GM21390 (cell line): ENCODE results near the gene TYR.
"Not testable (repeated sequence)": the region's sequence is repeated elsewhere in the genome, so short reads cannot be mapped to it uniquely, and the experiment has no call there.

Experiments used
- ATAC-seq: cut with Tn5 transposase; IDR thresholded peaks from one replicate; pipeline ENCODE4 v1.9.1; 2021; ENCODE audit not compliant: unreplicated experiment

TYR gene

GRCh38 chr11:89267660-89268302 lies 90.1 kb downstream of the TYR start:
- ATAC-seq: no peak

- not testable (repeated sequence) for ATAC-seq
These were observed 94.9 kb downstream of the TYR start for GRCh38 chr11:89272540-89273088.

GRCh38 chr11:89273220-89273619 lies 95.5 kb downstream of the TYR start:
- not testable (repeated sequence) for ATAC-seq

- ATAC-seq: no peak
These were observed 98.3 kb downstream of the TYR start for GRCh38 chr11:89275966-89276365.

- ATAC-seq: no peak
These were observed 101.5 kb downstream of the TYR start for GRCh38 chr11:89279176-89279575.

- ATAC-seq: not testable (repeated sequence)
These were observed 103.5 kb downstream of the TYR start for GRCh38 chr11:89281032-89281677.

GRCh38 chr11:89286601-89287000 lies 108.9 kb downstream of the TYR start:
- ATAC-seq: not testable (repeated sequence)

- not testable (repeated sequence) for ATAC-seq
These were observed 110.3 kb downstream of the TYR start for GRCh38 chr11:89288004-89288403.

GRCh38 chr11:89293965-89294679 lies 116.4 kb downstream of the TYR start:
- ATAC-seq: no peak

GRCh38 chr11:89295023-89295422 lies 117.3 kb downstream of the TYR start:
- ATAC-seq: not testable (repeated sequence)

- ATAC-seq: not testable (repeated sequence)
These were observed 125.4 kb downstream of the TYR start for GRCh38 chr11:89303029-89303428.

GRCh38 chr11:89308272-89308671 lies 130.6 kb downstream of the TYR start:
- not testable (repeated sequence) for ATAC-seq

- not testable (repeated sequence) for ATAC-seq
These were observed 131.8 kb downstream of the TYR start for GRCh38 chr11:89309321-89309985.

- not testable (repeated sequence) for ATAC-seq
These were observed 132.9 kb downstream of the TYR start for GRCh38 chr11:89310607-89311006.

- no peak for ATAC-seq
These were observed 143.7 kb downstream of the TYR start for GRCh38 chr11:89321401-89321800.

- ATAC-seq: no peak
These were observed 150.2 kb downstream of the TYR start for GRCh38 chr11:89327885-89328284.

GRCh38 chr11:89331940-89332339 lies 154.3 kb downstream of the TYR start:
- not testable (repeated sequence) for ATAC-seq

- ATAC-seq: not testable (repeated sequence)
These were observed 156.0 kb downstream of the TYR start for GRCh38 chr11:89333704-89334103.

- ATAC-seq: not testable (repeated sequence)
These were observed 159.5 kb downstream of the TYR start for GRCh38 chr11:89337100-89337650.

GRCh38 chr11:89338073-89338472 lies 160.4 kb downstream of the TYR start:
- not testable (repeated sequence) for ATAC-seq

- ATAC-seq: not testable (repeated sequence)
These were observed 162.8 kb downstream of the TYR start for GRCh38 chr11:89340450-89340849.
